NCI-H748 (cell line): Measurements from ENCODE around the gene FABP3.
"Not testable (repeated sequence)": the region's sequence is repeated elsewhere in the genome, so short reads cannot be mapped to it uniquely, and the experiment has no call there.

ENCODE experiments used
- DNase-seq: peaks from one replicate; lab custom pipeline; 2025; ENCODE audit not compliant: unreplicated experiment; lab: John Stamatoyannopoulos, UW

FABP3 gene

DNA sequence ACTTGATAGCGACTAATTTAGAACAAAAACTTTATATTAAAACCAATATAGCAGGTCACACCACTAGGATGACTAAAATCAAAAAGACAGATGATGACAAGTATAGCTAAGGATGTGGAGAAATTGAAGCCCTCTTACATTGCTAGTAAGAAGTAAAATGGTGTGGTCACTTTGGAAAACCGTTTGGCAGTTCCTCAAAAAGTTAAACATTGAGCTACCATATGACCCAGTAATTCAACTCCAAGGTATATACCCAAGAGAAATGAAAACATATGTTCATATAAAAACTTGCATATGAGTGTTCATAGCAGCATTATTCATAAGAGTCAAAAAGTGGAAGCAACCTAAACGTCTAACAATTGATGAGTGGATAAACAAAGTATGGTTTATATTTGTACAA is 27.1 kb upstream of the FABP3 start:
- no peak for DNase-seq

DNA sequence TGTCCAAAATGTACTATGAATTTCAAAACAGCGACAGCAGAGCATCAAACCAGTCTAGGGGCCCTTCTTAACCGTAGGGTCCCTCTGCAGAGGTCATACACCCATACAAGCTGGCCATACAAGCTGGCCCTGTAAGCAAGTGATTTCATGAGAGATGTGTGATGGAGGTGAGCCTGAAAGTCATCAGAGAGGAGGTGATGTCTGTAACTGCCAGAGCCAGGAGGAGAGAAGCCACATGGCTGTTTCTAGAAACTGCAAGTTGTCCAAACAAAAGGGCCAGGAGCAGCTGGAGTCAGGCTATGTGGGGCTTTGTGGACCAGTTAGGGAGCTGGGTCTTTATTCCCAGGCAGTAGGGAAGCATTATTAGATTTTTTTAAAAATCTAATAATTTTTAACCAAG is 25.4 kb upstream of the FABP3 start:
- no peak for DNase-seq

DNA sequence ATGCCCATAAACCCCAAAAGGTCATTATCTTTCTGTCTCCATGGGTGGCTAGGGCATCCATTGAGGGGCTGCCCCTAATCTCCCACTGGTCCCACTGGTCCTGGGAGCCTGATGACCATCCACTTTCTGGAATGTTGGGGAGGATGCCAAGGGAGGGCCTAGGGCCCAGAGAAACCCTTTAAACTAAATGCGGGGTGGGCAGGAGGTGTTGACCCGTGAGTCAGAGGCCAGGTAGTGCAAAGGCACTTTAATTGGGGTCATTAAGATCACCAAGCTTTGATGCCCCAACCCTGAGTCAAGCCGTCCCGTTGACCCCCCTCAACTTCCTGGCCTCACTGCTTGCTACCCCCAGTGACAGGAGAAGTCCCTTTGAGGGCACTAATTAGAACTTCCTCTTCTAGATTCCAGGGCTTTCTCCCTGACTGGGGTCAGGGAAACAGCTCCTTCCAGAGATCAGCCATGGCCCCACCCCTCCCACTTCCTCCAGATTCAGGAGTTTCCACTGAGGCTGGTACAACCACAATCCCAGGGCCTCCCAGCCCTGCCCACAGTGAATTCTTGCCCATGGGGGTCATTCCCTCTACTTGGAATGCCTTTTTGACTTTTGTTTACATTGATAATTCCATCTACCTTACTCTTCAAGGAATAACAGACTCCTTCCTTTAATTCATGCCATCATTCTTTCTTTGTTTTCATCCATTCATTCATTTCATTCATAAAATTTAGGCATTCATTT is 24.7 kb upstream of the FABP3 start:
- DNase-seq: no peak

DNA sequence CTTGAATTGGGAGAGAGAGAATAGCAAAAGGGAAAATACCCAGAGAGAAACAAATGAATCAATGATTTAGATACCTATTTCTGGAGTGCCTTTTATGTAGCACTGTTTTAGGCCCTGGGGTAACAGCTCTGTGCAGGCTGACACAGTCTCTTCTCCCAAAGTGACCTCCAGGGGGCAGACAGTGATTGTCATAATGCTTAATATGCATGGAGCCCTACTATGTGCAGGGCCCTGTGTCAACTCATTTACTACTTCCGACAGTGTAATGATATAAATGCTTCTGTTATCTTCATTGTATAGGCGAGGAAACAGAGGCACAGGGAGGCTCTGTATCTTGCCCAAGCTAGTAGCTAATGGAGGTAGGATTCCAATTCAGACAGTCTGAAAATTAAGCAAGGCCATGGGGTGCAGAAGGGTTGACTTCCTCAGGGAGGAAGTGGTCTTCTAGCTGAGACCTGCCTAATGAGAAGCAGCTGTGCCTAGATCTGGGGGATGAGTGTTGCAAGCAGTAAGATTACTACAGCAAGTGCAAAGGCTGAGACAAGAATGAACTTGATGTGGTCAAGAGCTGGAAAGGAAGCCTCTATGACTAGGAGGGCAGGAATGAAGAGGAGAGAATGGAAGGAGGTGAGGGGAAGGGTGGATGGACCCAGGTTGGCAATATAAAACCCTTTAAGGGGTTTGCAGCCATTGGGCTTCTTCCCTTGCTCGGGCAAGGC is 23.9 kb upstream of the FABP3 start:
- DNase-seq: no peak

DNA sequence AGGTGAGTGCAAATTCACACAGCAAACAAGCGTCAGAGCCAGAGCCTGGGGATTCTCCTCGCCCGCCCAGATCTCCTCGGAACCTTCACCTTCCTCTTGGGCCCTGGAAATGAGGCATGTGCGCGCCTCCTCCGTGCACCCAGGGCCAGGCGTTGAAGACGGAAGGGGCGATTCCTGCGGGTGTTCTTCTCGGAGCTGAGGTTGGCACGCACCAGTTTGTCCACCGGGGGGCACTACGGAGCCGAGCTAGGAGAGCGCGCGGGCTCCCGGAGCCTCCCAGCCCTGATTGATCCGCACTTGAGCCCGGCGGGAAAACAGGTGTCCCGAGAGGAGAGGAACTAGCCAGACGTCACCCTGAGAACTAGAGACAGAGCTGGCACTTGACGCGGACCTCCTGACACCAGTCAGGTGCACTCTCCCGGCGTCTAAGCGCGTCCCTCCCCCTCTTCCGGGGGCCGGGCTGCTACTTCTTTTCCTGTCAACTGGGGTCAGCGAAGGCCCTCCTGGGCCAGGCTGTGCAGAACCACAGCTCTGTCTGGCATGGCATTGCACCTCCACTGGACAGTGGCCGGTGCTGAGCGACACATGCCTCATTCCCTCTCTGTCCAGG is 21.8 kb upstream of the FABP3 start:
- peak; percentile 86 for DNase-seq

DNA sequence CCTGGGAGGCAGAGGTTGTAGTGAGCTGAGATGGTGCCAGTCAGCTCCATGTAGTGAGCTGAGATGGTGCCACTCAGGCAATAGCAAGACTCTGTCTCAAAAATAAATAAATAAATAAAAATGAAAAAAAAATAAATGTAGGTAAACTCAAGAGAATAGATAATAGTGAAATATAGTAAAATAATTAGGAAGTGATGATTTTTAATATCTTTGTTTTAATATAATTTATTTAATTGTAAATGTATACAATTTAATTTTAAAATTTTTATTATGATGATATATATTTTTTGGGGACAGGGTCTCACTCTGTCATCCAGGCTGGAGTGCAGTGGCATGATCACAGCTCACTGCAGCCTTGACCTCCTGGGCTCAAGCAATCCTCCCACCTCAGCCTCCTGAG is 20.6 kb upstream of the FABP3 start:
- DNase-seq: no peak

DNA sequence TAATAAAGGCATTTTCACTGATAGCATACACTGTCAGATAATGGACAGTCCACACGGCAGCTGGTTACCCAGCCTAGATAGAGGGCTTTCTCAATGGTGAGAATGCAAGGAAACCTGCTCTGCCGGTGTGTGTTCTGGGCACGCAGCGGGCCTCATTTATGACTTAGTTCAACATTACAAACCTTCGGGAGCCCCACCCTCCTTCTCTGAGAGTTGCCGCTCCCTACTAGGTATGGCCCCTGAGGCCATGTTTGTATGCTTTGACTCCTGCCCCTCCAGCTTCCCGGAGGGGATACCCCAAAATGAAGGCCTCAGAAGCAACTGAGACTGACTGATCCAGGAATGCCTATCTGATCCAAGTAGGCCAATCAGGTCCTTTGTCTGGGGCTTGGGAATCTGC is 17.2 kb upstream of the FABP3 start:
- DNase-seq: peak; percentile 2

DNA sequence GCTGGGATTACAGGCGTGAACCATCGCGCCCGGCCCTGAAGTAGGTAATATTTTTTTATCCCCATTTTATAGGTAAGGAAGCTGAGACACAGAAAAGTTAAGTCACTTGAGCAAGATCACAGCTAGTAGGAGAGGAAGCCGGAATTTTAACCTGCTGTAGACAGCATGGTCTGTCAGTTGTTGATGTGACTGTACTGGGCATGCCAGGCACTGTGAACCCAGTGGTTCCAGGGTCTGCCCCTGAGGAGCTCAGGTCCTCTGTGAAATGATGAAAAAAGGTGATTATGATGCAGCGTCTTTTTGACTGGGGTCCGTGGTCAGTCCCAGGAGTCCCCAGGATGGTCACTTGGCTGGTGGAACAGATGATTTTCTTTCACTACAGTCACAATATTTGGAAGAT is 16.7 kb upstream of the FABP3 start:
- DNase-seq: no peak

DNA sequence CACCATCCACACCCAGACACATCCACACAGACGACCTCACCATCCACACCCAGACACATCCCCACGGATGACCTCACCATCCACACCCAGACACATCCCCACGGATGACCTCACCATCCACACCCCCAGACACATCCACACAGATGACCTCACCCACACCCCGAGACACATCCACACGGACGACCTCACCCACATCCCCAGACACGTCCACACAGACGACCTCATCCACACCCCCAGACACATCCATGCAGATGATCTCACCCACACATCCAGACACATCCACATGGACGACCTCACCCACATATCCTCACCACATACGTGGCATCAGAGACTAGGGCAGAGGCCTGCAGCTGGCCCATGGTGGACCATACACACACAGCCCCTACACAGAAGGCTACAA is 14.7 kb upstream of the FABP3 start:
- DNase-seq: no peak

DNA sequence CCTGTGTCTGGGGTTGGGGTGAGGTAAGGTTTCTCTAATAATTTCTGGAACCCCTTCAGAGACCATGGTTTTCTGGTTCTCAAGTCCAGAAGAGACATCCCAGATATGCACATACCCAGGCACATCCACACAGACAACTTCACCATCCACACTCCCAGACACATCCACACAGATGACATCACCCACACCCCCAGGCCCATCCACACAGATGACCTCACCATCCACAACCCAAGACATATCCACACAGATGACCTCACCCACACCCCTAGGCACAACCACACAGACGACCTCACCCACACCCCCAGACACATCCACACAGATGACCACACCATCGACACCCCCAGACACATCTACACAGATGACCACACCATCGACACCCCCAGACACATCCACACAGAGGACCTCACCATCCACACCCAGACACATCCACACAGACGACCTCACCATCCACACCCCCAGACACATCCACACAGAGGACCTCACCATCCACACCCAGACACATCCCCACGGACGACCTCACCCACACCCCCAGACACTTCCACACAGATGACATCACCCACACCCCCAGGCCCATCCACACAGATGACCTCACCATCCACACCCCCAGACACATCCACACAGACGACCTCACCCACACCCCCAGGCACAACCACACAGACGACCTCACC is 13.8 kb upstream of the FABP3 start:
- not testable (repeated sequence) for DNase-seq

DNA sequence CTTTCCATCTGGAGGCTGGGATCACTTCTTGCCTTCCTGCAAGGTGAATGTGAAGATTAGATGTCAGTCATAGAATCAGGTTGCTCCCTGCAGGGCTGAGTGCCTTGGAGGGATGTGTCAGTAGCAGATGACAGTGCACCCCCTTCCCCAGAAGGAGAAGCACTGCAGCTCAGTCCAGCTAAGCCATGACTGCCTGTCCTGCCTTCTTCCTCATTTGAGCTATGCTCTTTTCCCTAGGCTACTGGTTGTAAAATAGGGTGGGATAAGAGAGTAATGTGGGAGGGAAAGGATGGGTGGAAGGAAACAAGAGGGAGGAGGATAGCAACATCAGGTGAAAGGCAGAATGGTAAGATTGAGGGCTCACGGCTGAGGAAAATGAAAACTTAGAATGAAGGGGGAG is 11.1 kb upstream of the FABP3 start:
- no peak for DNase-seq

DNA sequence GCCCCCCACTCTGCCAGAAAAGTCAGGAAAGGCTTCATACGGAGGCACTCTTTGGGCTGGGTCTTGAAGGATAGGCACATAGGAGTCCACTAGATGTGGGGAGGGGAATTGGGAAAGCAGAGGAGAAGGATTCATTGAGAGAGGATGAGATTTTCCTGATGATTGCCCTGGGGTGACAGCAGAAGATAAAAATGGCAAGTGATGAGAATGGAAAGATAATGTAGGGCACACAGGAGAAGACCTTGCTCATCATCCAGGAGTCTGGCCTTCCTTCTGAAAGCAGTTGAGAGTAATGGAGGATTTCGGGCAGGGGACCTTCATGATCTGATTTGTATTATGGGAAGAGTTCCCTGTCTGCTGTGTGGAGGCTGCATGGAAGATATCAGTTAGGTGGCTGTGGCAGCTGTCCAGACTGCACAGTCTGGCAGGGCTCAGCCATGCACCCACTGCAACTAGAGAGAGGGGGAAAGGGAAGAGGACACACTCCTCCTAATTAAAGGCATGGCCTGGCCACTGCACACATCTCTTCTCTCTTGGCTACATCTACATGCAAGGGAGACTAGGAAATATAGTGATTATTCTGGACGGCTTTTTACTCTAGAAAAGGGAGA is 9.6 kb upstream of the FABP3 start:
- no peak for DNase-seq

DNA sequence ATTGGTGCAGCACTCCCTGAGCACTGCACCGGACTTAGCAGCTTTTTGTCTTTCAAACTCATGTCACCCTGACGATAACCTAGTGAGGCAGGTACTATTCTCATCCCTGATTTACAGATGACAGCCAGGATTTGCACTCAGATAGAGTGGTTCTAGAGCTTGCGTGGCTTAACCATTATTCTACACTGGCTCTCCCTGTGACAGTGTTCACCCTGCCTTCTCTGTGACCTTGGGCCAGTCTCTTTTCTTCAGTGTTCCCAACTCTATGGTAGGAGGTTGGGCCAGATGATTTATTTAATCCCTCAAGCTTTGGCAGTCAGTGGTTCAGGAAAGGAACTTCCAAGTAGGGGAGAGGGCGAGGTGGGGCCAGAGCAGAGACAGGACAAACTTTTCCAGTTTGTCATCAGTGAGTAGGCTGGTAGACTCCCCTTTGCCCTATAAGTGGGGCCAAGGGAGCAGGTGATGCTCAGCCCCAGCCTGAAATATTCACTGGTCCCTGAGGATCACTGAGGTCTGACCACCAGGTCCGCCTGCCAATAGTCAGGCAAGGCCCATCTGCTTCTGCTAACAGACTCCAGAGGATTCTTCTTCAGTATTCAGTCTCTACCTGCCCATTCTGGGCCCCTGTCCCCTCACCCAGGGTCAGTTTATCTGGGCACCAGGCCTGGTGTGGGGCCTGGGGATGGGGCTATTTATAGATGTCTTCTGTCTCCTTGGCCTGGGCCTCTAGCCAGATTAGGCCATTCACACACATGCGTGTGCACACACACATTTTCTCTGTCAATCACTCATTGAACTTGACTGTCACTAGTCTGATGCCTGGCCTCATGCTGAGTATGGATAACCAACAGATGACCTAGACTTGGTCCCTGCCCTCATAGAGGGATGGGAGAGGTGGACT is 8.8 kb upstream of the FABP3 start:
- DNase-seq: no peak

DNA sequence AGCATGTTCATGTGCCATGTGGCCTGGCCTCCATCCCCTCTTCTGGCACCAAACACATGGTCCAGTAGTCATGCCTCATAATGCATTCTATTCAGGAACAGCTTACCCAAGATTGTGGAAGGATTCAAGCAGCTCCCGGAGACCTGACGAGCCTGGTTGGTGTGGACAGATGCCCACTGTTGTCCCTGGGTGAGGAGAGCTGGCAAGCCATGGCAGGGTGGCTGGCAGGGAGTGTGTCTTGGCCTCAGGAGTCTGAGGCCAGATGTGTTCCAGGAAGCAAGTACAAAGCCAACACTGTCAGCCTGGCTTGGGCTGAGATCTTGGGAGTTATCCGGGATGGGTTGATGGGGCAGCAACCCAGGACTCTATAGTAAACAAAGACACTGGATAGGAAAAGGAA is 7.3 kb upstream of the FABP3 start:
- no peak for DNase-seq

DNA sequence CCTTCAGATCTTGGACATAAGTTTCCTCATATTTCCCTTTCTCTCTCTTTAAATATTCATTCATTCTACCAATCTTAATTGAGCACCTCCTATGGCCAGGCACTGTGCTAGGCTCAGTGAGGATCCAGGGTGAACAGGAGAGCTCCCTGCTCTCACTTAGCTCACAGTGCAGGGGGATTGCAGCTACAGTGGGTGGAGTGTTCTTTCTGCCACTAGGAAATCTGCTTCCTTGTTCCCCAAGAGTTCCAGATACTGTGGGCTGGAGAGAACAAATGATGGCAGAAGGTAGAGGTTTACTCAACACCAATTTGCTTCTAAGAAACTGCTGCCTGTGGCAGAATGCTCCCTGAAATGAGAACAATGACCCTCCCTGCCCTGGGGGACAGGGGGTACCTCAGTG is 5.1 kb upstream of the FABP3 start:
- no peak for DNase-seq

DNA sequence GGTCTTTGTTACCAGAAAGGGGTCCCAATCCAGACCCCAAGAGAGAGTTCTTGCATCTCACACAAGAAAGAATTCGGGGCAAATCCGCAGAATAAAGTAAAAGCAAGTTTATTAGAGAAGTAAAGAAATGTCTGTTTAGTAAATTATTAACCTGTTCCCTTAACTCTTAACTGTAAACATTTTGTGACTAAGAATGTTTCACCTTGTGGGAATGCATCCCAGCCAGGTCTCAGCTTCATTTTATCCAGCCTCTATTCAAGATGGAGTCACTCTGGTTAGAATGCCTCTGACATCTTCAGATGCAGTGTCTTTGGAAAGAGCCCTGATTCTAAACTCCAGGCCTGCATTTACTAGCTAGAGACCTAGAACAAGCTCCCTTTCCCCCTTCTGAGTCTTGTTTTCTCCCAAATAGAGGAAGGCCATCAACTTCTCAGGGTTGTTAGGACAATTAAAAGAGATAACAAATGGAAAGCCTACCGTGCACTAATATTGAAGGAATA is 4.5 kb upstream of the FABP3 start:
- DNase-seq: no peak

DNA sequence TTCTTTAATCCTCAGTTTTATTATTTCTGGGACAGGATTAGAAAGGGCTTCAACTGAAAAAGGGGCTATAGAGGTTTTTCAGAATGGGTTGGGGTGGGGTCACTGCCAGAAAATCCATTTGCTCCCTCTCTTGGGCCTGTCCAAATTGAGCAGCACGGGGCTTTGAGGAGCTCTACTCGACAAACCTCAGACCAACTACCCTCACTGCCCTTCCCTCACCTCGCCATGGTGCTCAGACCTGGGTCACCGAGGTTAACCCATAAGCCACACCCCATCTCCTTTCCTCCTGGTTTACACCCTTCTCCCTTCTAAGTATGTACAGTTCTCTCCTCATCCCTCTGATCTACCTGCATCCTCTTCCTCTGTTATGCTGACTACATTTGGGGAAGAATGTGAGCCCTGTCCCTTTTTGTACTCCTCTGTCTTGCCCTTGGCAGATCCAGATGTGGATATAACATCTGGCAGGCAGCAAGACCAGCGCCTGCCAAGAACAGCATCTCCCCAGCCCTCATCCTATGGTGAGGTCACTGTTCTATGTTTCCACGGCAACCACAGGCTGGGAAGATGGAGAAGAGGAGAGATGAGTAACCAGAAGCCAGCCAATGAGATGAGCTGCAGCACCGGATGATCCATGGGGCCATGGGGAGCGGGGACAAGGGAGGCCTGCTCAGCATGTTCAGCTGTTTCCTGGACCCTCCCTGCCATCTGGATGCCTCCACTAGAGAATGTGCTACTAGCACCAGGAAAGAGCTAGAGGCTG is 3.7 kb upstream of the FABP3 start:
- DNase-seq: peak; percentile 61

DNA sequence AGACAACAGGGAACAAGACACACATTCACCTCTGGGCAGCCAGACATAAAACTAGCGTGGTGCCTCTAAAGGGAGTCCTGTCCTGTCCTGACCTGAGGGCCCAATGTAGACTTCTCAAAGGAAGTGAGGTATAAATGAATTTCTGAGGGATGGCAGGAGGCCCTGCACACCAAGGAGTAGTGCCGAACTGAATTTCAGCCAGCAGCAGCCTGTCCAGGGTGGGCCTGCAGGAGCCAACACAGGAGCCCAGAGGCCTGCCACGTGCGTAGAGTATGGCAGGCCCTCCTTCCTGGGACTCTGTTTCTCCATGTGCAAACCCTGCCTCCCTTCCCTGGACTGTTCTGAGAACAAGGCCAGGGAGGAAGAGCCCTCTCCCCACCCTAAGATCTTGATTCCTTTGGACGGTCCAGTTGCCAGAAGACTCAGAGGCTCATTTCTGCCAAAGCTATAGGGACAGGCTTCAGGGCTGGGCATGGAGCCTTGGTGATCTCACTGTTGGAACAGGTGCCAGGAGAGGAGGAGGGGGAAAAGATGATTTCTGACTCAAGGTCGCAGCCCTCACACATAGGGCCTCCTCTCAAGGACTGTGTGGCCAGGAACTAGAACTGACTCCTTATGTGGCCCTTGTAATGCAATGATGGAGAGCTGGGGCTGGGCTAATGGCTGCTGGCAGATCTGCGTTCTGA is 1.8 kb upstream of the FABP3 start:
- no peak for DNase-seq

DNA sequence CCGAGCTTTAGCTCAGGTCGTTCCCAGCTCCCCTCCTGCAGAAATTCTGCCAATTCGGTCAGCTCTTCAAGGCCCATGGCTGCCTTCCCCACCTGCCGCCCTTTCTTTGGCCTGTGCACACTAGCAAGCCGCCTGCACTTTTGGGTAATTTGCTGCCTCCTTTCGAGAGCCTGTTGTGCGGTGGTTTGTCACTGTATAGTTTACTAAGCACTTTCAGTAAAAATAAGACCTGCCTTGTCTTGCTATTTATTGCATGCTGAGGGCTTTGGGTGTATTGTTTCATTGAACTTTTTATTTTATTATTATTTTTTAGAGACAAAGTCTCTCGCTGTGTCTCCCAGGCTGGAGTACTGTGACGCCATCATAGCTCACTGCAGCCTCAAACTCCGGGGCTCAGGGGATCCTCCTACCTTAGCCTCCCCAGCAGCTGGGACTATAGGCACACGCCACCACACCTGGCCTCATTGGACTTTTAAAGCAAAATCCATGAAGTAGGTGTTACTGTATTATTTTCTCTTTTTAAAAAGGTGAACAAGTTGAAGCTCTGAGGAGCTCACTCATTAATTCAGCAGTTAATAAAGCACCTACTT is 1.1 kb upstream of the FABP3 start:
- DNase-seq: no peak
